ENCODE results near the gene L1CAM. TPM values are rescaled to one million over a fixed set of nuclear protein-coding genes. Genes with fewer than 3 reads are reported as not detected.

L1CAM gene
- total RNA-seq, 6 experiments from 2014 or later = 0.33 to 0.64 (median 0.47) TPM; not detected in 2

GRCh38 chrX:153870791-153871360 is 15.1 kb downstream of the L1CAM start:
- Histone ChIP-seq H3K27ac (no peak overlapping the region), H3K4me3 (no peak overlapping the region), H3K27me3 (peaks cover 0 to under 1% of the 10 kb centered on the region in 2 donors), H3K9me3 (no peaks in the 10 kb centered on the region), H3K36me3 (no peaks in the 10 kb centered on the region), H3K4me1 (no peaks in the 10 kb centered on the region)
- 33% methylated on average over 3 of the region's 21 CpGs for WGBS (ENCODE audit: insufficient coverage, low coverage, low lambda C conversion rate, missing lambda C conversion rate)
- no peak for DNase-seq
- no peak for ATAC-seq
- intact Hi-C loops (cut with DNase I) = no loop called here
- TF ChIP-seq CTCF (IDR thresholded peaks at IDR 0.05) (no peak), POLR2A (IDR thresholded peaks at IDR 0.05) (no peak)

GRCh38 chrX:153870288-153870690 is 15.7 kb downstream of the L1CAM start:
- 40% methylated on average over 1 of the region's 11 CpGs for WGBS (ENCODE audit: insufficient coverage, low coverage, low lambda C conversion rate, missing lambda C conversion rate)
- no peaks in the 10 kb centered on the region for H3K27me3 ChIP-seq
- no peaks in the 10 kb centered on the region for H3K36me3 ChIP-seq
- no peak overlapping the region for H3K4me3 ChIP-seq
- DNase-seq = no peak
- TF ChIP-seq CTCF (IDR thresholded peaks at IDR 0.05) (no peak), POLR2A (IDR thresholded peaks at IDR 0.05) (no peak)
- H3K4me1 ChIP-seq = no peaks in the 10 kb centered on the region
- no peak overlapping the region for H3K27ac ChIP-seq
- intact Hi-C loops (cut with DNase I) = no loop called here
- ATAC-seq = no peak
- H3K9me3 ChIP-seq = no peaks in the 10 kb centered on the region

GRCh38 chrX:153869473-153870287 is 16.3 kb downstream of the L1CAM start:
- WGBS (ENCODE audit: insufficient coverage, low coverage, low lambda C conversion rate, missing lambda C conversion rate) = 100% methylated on average over 4 of the region's 31 CpGs
- DNase-seq (no peak), ATAC-seq (no peak)
- H3K36me3 ChIP-seq = no peaks in the 10 kb centered on the region
- H3K4me3 ChIP-seq = no peak overlapping the region
- TF ChIP-seq CTCF (IDR thresholded peaks at IDR 0.05) (no peak), POLR2A (IDR thresholded peaks at IDR 0.05) (no peak)
- H3K27me3 ChIP-seq = no peaks in the 10 kb centered on the region
- no peak overlapping the region for H3K27ac ChIP-seq
- no peaks in the 10 kb centered on the region for H3K9me3 ChIP-seq
- intact Hi-C loops (cut with DNase I) = no loop called here
- no peaks in the 10 kb centered on the region for H3K4me1 ChIP-seq

- intact Hi-C loops (cut with DNase I) = no loop called here
- Histone ChIP-seq H3K27me3 (no peaks in the 10 kb centered on the region), H3K4me3 (no peak overlapping the region), H3K27ac (no peak overlapping the region), H3K36me3 (no peaks in the 10 kb centered on the region), H3K9me3 (no peaks in the 10 kb centered on the region), H3K4me1 (no peaks in the 10 kb centered on the region)
- 87% methylated on average over 8 of the region's 26 CpGs for WGBS (ENCODE audit: insufficient coverage, low coverage, low lambda C conversion rate, missing lambda C conversion rate)
- TF ChIP-seq CTCF (IDR thresholded peaks at IDR 0.05) = no peak
- no peak for TF ChIP-seq POLR2A (IDR thresholded peaks at IDR 0.05)
- ATAC-seq = no peak
- no peak for DNase-seq
Measured at GRCh38 chrX:153868576-153869472, 17.1 kb downstream of the L1CAM start.
